Neural progenitor cell (in vitro differentiated cells): ENCODE data around the gene EEF2K.

ENCODE experiments used
- EZH2 ChIP-seq: fragments of 200-600 bp; sonication (generic); IDR thresholded peaks from 2 replicates; pipeline ENCODE4 v1.6.1; 2017; ENCODE audit warnings: antibody characterized with exemption, mild to moderate bottlenecking, moderate library complexity
- TF ChIP-seq, protein P1 (sequence below): fragments of 200-600 bp; sonication (generic); IDR thresholded peaks from 2 replicates; pipeline ENCODE4 v1.5.1; 2017; ENCODE audit warnings: antibody characterized with exemption, mild to moderate bottlenecking

DNA sequence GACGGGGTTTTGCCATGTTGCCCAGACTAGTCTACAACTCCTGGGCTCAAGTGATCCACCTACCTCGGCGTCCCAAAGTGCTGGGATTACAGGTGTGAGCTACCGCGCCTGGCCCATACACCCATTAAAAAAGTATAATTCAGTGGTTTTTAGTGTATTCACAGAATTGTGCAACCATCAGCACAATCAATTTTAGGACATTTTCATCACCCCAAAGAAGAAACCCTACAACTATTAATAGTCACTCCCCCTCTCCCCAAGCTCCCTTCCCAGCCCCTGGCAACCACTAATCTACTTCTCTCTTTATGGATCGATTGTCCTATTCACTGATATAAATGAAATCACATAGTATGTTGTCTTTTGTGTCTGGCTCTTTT, 3.8 kb upstream of the EEF2K start:
- TF ChIP-seq EZH2 = no peak
- TF ChIP-seq, protein P1, sequence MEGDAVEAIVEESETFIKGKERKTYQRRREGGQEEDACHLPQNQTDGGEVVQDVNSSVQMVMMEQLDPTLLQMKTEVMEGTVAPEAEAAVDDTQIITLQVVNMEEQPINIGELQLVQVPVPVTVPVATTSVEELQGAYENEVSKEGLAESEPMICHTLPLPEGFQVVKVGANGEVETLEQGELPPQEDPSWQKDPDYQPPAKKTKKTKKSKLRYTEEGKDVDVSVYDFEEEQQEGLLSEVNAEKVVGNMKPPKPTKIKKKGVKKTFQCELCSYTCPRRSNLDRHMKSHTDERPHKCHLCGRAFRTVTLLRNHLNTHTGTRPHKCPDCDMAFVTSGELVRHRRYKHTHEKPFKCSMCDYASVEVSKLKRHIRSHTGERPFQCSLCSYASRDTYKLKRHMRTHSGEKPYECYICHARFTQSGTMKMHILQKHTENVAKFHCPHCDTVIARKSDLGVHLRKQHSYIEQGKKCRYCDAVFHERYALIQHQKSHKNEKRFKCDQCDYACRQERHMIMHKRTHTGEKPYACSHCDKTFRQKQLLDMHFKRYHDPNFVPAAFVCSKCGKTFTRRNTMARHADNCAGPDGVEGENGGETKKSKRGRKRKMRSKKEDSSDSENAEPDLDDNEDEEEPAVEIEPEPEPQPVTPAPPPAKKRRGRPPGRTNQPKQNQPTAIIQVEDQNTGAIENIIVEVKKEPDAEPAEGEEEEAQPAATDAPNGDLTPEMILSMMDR = no peak
